Nucleus accumbens (tissue), 56 donors: ENCODE data around the gene CFAP410.
"Not testable (repeated sequence)": the region's sequence is repeated elsewhere in the genome, so short reads cannot be mapped to it uniquely, and the experiment has no call there.

Experiments used
- DNase-seq, 56 donors: peaks; one replicate each; lab custom pipeline; 2025; lab: John Stamatoyannopoulos, UW

CFAP410 gene

DNA sequence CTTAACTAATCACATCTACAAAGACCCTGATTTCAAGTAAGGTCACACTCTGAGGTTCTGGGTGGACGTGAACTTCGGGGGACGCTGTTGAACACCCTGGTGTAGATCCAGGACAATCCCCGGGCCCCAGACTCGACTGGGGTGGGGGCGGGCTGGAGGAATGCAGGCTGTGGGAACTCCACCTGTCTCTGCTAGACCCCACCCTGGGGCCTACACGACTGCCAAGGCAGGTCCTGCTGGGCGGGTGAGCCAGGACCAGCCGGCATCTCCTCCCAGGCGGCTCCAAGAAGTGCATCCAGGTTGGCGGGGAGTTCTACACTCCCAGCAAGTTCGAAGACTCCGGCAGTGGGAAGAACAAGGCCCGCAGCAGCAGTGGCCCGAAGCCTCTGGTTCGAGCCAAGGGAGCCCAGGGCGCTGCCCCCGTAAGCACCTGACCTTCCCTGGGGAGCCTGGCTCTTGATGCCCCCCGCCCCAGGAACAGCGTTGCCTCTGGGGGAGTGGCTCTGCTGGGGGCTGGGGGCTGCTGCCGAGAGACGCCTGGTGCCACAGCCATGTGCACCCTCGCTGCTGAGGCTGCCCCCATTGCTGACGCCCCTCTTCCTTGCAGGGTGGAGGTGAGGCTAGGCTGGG is 49.7 kb downstream of the CFAP410 start:
- no peak for DNase-seq

DNA sequence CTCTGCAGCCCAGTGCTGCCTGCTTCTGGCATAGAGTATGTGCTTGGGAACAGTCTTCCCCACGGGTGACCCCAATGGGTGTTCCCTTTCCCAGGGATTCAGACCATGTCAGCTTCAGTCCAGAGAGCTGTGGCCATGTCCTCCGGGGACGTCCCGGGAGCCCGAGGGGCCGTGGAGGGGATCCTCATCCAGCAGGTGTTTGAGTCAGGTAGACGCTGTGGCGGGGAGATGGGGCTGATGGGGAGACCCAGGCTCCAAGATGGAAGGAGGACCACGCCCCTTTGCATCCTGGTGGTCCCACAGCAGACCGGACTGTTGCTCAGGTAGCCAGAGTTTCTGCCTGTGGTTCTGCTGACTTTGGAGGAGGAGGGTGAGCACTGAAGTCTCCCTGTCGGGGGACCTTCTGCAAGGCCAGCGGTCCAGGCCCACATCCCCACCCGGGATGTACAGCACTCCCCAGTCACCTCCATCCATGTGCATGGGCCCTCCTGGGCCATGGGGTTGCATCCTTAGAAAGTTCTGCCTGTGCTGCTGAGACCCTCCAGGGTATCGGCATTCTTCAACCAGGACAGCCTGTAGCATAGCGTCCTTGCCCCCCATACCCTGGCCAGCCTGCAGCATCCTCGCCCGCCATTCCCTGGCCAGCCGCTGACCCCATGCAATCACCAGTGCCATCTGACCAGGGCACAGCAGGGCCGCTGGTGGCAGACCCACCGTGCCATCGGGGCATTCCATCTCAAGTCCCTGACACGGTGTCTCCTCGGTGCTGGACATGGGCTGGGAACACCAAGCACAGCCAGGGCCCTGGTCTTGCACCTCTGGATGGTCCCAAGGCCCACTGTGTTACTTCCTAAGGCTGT is 50.7 kb downstream of the CFAP410 start:
- no peak for DNase-seq

DNA sequence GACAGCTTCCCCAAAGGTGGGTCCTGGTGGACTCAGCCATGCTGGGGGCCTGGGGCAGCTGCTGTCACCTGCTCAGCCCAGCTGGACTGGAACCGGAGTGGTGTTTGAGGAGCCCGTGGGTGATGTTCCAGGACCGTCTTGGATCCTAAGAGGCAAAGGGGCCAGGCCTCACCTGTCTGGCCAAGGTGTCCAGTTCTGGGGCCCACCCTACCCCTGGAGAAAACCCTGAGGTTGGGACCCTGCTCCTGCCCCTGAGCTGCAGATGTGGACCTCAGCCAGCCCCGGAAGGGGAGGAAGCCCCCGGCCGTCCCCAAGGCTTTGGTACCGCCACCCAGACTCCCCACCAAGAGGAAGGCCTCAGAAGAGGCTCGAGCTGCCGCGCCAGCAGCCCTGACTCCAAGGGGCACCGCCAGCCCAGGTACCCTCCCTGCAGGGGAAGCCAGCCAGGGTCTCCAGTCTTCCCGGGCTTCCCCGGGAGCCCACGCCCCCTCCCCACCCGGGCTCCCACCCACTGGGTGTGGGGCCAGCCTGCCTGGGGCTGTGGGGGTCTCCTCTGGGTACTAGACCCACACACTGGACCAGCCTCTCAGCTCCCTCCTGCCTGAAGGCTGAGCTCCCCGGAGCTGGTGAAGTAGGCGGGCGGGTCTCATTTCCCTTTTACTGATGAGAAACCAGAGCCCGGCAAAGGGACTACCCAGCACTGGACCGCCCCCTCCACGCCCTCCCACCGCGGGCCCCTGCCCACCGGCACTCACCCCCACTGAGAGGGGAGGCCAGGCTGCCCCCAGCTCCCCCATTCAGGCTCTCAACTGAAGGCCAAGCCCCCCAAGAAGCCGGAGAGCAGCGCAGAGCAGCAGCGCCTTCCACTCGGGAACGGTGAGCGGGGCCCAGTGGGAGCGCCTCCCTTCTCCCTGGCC is 52.2 kb downstream of the CFAP410 start:
- no peak for DNase-seq

DNA sequence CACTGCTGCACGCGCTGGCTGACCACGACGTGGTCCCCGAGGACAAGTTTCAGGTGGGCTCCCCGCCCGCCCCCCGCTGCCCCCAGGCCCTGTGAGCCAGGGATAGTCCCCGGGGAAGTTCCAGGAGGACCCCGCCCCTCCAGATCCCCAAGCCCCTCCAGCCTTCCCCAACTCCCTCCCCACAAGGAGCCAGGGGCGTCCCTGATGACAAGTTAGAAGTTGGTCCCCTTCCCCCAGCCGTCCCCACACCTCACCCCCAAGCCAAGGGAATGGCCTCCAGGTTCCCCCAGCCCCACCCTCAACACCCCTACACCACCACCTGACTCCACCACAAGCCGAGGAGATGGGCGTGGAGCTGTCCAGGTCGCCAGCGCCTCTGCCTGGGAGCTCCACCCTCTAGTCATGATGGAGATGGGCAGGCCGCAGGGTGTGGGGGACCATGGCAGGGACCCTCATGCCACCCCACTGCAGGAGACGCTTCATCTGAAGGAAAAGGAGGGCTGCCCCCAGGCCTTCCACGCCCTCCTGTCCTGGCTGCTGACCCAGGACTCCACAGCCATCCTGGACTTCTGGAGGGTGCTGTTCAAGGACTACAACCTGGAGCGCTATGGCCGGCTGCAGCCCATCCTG is 53.0 kb downstream of the CFAP410 start:
- DNase-seq, result no peak

DNA sequence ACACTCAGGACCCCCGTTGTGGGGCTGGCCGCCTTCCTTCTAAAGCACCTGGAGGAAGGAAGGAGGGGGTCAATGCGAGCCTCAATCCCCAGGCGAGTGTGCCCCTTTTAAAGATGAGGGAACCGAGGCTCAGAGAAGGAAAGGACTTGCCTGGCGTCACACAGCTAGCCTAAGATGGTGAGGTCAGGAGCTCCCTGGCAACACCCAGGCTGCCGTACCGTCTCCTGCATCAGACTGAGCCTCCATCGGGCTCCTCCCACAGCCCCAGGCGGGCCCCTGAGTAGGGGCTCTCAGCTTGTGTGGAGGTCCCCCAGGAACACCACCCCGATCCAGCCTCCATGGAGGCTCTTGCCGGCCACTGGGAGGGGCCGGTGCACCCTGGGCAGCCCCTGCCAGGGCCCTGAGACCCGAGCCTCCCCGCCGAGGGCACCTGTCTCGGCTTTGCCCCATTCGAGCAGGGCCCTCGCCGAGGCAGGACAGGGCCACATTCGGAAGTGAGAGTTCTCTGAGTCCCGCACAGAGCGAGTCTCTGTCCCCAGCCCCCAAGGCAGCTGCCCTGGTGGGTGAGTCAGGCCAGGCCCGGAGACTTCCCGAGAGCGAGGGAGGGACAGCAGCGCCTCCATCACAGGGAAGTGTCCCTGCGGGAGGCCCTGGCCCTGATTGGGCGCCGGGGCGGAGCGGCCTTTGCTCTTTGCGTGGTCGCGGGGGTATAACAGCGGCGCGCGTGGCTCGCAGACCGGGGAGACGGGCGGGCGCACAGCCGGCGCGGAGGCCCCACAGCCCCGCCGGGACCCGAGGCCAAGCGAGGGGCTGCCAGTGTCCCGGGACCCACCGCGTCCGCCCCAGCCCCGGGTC is 53.8 kb downstream of the CFAP410 start, which contains the start of gene AIRE:
TSS of gene AIRE (plus strand) at position 739 of the 855 bp plus-strand sequence. CDS start 131 bp downstream, outside the sequence.
- no peak for DNase-seq

DNA sequence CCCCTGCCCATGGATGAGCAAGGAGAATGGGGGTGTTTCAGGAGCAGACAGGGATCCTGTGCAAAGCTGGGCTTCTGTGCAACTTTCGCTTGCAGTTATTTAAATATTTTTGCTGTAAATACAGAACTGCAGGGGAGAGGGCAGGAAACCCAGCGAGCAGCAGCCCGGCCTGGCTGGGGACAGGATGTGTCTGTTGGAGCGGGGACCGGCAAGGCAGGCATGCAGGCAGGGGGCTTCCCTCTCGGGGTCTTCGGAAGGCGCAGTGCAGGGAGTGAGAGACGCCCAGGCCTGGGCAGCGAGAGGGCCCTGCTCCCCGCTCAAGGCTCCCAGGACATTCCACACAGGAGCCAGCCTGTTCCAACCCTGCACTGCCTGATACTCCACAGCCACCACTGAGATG is 55.2 kb downstream of the CFAP410 start:
- DNase-seq, result no peak

DNA sequence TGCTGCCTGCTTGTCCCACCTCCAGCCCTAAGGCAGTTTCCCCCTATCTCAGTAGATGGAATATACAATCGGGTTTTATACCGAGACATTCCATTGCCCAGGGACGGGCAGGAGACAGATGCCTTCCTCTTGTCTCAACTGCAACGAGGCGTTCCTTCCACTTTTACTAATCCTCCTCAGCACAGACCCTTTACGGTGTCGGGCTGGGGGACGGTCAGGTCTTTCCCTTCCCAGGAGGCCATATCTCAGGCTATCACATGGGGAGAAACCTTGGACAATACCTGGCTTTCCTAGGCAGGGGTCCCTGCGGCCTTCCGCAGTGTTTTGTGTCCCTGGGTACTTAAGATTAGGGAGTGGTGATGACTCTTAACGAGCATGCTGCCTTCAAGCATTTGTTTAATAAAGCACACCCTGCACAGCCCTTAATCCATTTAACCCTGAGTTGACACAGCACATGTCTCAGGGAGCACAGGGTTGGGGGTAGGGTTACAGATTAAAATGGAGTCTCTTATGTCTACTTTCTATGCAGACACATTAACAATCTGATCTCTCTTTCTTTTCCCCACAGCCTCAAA is 55.9 kb downstream of the CFAP410 start:
- DNase-seq, result not testable (repeated sequence)

DNA sequence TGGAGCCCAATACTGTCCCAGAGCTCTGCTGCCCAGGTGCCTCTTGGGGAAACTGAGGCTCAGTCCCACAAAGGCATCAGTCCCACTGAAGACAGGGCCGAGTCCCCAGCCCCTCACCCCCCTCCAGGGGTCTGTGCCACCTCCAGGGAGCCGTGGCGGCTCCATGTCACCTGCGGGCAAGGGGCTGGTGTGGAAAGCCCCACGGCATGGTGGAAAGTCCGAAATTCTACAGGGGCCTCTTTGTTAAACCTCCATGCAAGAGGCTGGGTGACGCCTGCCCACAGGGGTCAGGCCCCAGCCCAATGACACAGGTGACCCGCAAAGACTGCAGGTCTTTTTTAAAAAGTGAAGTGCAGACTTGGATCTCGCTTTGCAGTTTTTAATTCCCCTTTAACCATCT is 56.8 kb downstream of the CFAP410 start:
- no peak for DNase-seq

DNA sequence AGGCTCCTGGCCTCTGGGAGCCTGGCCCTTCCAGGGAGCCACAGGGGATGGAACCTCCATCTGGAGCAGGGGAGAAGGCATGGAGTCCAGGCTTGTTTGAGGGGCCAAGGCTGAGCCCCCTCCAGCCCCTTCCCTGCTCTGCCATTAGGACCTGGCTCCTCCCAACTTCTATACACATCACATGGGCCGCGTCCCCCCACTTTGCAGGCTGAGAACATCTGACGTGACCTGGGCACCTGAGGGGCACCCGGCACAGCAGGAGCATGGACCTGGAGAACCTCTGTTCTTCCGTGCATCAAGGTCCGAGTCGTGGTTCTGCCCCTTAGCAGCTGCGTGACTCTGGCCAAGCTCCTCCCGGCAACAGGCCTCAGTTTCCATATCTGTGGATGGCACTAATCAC is 57.4 kb downstream of the CFAP410 start:
- no peak for DNase-seq

DNA sequence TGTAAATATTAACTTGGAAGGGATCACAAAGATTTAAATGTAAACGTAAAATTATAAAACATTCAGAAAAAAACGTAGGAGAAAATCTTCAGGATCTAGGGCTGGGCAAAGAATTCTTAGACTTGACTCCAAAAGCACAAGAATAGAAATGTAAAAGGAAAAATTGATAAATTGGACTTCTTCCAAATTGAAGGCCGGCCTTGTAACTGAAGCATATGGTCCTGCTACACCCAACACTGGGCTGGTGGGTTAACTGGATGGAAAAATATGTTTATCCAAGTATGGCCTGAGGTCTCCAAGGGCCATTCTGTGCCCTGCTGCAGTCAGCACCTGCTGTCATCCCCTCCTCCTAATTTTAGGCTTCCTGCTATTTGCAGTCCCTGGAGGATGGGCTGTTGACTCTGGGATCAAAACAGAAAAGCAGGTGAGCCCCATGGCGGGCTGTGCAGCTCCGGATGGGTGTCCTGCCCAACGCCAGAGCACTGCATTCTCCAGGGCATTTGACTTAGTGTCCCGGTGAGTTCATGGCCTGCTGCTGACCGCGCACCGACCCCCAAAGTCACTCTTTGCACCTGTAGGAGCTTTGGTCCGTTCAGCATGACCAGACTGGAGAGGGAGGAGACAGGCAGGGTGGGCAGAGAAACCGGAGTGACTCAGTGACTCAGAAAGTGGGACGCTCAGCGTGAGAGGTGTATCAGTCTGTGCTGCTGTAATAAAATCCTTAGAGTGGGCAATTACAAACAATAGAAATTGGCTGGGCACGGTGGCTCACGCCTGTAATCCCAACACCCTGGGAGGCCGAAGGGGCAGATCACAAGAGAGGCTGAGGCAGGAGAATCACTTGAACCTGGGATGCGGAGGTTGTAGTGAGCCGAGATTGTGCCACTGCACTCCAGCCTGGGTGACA is 59.6 kb downstream of the CFAP410 start:
- no peak for DNase-seq
